Limb (tissue), 2 donors: ENCODE measurements around the gene NPDC1.

Experiments used
- DNase-seq, 2 donors: peaks; one replicate each; pipeline ENCODE4 v3.0.0-alpha.2; 2016; ENCODE audit errors: extremely low spot score in 2 of 2

NPDC1 gene, protein sequence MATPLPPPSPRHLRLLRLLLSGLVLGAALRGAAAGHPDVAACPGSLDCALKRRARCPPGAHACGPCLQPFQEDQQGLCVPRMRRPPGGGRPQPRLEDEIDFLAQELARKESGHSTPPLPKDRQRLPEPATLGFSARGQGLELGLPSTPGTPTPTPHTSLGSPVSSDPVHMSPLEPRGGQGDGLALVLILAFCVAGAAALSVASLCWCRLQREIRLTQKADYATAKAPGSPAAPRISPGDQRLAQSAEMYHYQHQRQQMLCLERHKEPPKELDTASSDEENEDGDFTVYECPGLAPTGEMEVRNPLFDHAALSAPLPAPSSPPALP

DNA sequence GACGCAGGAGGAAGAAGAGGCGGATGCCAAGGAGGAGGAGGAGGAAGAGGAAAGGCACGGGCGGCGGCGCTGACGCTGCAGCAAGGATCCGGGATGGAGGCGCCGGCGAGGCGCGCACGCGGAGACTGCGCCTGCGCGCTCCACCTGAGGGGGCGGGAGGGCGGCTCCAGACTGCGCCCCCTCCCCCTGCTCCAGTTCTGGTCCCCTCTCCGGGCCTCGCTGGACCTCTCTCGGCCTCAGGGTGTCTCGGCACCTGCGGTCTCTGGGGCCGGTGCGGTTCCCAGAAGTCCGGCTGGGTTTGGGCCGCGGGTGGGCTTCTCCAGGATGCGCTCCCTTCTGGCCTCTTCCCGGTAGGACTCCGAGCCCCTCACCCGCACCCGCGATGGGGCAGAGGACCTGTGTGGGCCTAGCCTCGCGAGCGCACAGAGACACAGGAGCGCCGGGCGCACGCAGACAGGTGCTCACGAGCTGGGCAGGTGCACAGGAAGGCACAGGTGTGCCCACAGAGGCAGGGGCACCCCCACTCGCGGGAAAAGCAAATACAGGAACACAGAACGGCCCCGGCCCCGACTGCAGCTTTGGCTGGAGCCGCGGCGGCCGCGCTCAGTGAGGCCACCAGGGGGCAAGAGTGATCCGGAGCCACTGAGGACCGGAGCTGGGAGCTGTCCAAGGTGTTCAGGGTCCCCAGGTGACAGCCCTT is at the start of gene NPDC1:
NPDC1 (minus strand) TSS at position 90 of the 700 bp plus-strand sequence. CDS start 188 bp downstream, outside the sequence.
- peak; percentile 64 to 90 for DNase-seq

DNA sequence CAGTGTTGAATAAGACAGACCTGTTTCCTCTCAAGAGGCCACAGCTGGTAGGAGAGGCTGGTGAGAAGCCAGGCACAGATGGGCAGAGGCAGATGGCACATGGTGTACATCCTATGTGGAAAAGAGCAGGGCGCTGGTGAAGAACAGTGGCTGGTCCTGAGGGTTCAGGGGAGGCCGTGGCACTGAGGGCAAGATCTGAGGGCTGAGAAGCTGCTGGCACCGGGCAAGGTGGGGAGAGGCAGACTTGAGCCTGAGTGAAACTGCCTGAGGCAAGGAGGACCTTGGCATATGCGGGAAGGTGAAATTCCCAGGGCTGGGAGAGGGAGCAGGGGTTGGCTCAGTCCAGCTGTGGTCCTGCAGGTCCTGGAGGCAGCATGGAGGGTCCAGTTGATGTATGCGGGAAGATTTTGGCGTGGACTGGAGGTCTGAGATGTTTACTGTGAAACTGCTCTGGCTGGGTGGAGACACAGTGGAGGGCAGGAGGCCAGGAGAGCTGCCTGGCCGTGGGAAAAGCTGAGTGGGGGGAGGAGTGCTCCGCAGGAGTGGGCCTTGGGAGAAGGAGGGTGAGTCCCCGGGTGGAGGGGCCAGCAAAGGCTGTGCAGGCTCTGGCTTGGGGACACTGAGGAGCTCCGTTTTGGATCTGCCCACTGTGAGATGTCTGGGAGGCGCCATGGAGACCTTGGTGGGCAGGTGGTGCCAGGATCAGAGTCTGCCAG is 43.4 kb upstream of the NPDC1 start:
- DNase-seq: no peak

DNA sequence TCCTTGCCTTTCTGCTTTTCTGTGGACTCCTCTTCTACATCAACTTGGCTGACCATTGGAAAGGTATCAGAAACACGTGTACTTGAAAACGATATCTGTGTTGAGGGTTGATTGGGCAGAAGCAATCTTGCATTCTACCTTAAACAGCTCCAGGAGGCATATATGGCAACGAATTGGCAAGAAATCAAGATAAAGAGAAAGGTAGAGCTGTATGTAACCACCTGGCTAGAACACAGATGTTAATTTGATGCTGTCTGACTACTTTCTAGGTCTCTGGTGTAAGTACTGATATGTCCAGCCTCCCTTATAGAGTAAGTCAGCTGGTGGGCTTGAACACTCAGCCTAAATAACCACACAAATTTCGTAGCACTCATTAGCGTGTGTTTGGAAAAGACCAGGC is 42.1 kb upstream of the NPDC1 start:
- DNase-seq: no peak

DNA sequence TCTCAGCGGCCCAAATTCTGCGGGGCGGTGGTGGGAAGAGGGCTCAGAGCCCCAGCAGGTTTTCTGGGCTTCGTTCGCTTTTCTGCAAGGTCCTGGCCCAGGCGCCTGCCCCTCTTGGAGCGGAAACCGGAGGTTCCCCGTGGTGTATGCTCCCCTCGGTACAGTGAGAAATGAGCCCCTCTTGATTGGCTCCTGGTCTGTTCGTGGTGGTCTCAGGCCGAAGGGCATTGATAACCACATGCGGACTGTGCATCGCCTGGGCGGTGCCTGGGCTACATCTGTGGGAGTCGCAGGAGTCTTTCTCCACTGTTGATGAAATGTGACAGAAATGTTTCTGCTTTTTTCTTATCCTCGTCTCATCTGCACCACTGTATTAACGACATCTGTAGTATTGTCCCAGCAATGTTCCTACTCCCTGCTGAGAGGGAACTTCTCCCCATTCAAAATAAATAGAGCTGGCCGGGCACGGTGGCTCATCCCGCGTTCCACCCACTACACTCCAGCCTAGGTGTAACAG is 41.5 kb upstream of the NPDC1 start:
- no peak for DNase-seq

DNA sequence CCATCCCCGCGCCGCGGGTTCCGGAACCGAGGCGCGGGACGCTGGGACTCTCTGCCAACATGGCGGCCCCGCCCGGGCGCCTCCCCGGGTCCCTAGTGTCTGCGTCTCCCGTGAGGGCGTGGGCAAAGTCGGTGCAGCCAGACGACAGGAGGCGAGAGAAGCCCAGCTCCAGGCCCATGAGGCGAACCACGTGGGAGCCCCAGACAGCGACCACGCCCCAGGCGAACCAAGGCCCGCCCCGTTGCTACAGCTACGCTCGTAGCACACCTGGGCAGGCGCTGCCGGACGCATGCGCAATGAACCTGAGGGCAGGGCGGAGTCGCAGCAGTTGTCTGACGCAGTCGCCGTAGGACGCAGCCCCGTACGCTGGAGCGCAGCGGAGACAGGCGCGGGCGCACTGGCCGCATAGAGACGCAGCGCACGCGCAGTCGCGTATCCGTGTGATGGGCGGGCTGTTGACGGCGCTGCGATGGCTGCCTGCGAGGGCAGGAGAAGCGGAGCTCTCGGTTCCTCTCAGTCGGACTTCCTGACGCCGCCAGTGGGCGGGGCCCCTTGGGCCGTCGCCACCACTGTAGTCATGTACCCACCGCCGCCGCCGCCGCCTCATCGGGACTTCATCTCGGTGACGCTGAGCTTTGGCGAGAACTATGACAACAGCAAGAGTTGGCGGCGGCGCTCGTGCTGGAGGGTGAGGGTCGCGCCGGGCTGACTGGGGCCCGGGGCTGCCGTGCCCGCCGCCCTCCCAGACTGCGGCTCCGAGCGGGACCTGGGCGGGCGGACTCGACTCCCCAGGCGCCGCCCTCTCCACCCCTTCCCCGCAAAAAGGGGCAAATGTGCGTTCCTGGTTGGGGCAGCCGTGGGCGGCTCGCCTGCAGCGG is 40.8 kb upstream of the NPDC1 start, which contains the start of gene MAN1B1:
MAN1B1 (plus strand) TSS at position 455 of the 878 bp plus-strand sequence; CDS start at position 470, 15 bp downstream.
- peak; percentile 97 to 98 for DNase-seq

DNA sequence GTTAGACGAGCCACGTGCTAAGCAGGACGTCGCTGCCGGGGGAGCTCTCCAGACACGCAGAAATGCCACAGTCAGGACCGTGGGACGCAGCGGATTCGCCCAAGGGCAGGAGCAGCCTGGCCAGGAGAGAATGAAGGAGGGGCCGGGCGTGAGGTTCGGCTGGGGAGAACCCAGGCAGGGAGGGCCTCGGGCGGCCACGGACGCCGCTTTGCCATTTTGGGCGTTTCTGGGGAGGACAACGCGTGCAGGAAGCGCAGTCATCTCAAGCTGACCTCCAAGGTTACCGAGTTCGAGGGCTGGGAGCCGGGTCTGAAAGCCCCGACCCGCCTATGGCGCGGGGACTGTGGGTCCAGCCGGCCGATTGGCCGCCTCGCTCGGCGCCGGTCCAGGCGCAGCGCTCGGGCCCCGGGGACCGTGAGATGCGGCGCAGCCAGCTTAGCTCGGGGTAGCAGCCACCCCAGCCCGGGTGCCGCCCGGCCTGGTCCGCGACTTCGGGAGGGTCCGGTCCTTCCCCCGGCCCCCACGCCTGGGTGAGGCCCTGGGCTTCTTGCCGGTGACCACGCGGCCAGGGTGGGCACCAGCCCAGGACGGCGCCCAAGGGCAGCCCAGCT is 40.0 kb upstream of the NPDC1 start:
- DNase-seq: peak in 1 of 2 donors; percentile 56

DNA sequence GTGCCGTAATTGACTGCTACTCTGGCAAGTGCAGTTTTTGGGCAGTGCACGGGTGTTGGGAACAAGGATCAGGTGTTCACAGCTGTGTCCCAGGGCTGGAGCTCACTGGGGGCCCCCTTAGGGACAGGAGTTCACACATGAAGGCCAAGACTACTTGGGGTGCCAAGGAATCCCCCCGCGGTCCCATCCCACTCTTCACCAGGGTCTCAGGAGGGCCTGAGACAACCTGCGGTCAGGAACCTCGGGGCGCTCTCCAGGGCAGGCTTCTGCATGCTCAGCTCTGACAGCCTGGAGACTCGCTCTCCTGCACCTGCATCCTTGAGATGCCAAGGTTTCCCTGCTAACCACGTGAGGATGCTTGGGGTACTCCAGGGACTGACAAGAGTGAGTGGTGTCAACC is 38.5 kb upstream of the NPDC1 start:
- no peak for DNase-seq

DNA sequence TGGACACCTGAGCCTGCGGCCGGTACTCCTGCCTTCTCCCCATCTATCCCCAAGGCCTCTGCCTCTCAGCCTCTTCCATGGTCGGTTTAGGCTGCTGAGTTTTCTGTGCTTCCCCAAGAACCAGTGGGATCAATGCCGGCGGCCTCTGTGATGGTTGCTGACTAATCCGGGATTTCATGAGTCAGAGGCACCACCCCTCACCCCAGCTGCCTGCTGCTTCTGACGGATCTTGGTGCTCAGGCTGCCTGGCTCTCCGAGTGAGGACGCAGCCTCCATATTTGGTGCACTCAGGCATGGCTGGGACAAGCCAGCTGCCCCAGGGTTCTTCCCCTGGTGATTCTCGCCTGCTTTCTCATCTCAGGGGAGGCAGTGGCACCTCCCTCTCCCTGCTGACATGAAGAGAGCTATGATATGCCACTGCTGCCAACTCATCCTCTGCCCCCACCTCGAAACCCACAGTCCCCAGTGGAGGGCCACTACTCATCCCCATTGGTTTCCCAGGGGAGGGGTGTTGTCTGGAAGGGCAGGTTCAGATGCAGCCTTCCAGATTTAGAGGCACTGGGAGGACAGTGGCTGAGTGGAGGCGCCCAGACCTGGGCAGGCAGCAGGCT is 37.5 kb upstream of the NPDC1 start:
- DNase-seq: no peak

DNA sequence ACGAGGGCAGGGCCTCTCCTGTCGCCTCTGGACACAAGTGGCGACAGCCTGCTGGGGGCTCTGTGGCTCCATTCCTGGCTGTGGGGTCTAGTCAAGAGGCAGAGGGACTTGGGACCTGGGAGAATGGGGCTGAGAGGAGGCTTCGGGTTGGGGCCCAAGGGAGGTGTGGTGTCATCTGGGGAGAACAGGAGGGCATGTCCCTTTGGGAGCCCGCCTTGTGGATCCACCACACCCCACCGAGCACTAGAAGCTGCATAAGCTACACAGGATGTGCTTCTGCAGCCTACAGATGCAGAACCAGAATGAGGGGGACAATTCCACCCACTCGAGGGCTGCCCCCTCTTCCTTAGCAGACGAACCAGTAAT is 36.9 kb upstream of the NPDC1 start:
- DNase-seq: no peak

DNA sequence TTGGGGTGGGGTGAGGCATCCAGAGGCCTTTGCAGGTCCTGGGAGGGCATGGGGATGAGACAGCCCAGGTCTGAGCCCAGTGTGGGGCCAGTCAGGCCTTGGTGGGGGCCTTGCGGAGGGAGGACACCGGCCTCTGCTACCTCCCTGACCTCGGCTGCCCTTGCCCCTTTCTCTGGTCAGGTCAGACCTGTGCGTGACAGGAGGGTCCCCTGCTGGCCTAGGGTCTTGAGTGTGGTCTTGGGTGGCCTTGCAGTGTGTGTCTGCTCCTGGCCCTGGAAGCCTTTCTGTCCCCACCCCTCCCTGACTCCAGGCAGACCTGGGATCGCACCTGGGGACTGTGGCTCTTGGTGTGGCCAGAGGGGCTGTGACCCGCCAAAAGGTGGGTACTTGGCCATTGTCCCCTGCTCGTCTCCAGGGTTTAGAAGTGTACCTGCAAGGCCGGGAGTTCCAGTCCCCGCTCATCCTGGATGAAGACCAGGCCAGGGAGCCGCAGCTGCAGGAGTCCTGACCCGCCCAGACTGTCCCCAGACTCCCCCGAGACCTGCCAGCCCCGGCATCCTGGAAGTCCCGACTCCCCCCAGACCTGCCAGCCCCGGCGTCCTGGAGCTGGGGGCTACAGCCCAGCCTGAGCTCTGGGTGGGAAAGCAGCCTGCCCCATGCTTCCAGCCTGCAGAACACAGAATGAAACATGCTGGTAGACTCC is 36.4 kb upstream of the NPDC1 start:
- DNase-seq: no peak

DNA sequence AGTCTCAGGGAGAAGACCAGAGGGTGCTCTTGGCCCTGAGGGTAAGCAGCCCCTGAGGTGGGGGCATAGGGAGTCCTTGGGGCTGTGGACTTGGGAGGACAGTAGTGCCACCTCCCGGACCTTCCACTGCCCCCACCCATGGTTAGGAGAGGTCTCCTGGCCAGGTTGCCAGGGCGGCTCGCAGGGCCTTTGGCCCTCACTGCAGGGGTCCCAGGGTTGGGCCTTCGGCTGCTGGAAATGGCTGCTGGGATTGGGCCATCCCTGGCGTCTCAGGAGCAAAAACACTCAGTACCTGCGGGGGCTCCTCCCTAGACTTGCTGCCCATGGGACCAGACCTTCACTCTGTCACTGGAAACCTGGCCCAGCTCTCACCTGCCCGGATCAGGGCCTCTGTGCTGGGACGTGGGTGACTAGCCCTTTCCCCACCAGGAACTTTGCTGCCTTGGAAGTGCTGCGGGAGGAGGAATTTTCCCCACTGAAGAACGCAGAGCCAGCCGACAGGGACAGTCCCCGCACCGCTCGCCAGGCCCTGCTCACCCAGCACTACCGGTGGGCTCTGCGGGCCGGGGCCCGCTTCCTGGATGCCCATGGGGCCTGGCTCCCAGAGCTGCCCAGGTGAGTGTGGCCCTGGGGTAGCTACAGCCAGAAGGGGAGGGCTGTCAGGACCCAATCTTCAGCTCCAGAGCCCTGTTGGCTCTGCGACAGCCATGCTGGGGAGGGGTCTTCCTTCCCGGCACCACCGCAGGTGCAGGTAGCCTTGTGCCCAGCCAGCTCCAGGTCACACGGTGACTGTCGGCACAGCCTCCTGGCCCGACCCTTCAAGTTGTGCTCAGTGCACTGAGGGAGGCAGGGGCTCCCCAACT is 34.5 kb upstream of the NPDC1 start:
- DNase-seq: no peak

DNA sequence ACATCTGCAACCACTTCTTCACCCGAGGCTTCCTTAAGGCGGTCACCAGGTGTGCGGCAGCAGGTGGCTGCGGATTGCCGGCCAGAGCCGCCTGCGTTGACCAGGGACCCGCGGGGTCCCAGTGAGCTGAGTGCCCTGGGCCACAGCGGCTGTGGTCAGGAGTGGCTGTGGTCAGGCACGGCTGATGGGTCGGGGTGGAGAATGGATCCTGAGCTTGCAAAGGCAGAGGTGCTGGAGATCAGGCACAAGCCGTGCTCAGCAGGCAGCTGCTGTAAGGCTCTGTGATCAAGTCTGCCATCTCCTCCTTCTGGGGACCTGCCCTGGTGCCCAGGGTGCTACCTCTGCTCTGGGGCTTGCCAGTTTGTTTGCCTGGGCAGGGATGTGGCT is 33.4 kb upstream of the NPDC1 start:
- DNase-seq: no peak

DNA sequence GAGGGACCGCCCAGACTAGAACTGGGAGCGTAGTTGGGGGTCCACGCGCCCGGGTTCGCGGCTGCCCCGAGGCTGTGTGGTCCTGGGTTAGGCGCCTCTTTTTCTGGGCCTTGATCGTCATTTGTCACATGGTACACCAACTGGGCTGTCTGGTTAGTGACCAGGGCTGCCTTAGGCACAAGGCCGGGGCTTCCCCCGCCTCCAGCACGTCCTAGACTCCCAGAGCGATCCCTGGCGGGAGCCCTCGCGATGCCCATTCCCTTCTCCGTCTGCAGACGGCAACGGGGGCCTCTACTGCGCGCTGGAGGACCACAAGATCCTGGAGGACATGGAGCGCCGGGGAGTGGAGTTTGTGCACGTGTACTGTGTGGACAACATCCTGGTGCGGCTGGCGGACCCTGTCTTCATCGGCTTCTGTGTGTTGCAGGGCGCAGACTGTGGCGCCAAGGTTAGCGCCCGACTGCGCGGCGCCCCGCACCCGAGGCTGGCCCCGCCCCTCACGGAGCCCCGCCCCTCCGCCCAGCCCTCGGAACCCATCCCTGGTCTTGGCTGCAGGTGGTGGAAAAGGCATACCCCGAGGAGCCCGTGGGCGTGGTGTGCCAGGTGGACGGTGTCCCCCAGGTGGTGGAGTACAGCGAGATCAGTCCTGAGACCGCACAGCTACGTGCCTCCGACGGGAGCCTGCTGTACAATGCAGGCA is 32.9 kb upstream of the NPDC1 start:
- DNase-seq: no peak

DNA sequence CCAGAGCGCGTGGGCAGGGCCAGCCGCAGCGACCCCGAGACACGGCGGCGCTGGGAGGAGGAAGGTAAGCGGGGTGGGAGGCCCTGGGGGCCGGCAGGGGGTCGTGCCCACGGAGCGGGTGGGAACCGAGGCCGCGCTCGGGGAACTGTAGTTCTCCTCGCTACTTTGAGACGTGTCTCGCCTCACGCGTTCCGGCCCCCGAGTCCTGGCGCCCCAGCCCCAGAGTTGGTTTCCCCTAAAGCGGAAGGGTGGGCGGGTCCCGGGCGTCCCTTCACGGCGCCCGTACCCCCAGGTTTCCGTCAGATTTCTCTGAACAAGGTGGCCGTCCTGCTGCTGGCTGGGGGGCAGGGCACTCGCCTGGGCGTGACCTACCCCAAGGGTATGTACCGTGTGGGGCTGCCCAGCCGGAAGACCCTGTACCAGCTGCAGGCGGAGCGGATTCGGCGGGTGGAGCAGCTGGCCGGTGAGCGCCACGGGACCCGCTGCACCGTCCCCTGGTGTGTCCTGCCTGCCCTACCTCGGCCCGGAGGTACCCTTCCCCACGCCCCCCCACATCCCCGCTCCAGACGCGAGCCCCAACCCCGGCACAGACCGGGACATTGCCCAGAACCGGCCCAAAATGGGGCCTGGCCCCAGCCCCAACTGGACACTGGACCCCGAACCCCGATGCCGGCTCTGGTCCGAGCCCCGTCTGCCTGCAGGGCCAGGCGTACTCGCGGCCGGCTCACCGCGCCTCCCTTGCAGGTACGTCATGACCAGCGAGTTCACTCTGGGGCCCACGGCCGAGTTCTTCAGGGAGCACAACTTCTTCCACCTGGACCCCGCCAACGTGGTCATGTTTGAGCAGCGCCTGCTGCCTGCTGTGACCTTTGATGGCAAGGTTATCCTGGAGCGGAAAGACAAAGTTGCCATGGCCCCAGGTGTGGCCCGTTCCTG is 32.0 kb upstream of the NPDC1 start:
- DNase-seq: peak in 1 of 2 donors; percentile 42

DNA sequence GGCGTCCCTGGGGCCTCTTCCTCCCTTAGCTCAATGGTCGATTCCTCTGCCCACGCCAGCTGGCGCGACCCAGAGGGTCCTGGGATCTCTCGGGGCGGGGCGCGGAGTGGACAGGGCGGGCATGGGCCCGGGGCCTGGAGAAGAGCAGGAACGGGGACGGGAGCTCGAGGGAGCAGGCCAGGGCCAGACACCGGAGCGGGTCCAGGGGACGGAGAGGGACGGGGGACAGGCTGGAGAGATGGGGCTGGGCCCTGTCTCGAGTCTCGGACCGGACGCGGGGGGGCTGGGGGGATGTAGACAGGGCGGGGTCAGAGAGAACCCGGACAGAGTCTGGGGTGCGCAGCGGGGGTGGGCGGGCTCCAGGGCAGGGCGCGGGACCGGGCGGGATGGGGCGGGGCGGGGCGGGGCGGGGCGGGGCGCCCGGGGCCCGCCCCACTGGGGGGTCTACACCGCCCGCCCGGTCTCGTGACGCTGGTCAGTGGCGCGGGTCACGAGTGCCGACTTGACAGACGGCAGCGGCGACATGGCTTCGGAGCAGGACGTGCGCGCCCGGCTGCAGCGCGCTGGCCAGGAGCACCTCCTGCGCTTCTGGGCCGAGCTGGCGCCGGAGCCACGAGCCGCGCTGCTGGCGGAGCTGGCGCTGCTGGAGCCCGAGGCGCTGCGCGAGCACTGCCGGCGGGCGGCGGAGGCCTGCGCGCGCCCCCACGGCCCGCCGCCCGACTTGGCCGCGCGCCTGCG is 31.2 kb upstream of the NPDC1 start, which contains the start of gene UAP1L1:
UAP1L1 (plus strand) TSS at position 508 of the 738 bp plus-strand sequence; CDS start at position 524, 16 bp downstream.
- DNase-seq: peak in 1 of 2 donors; percentile 50

DNA sequence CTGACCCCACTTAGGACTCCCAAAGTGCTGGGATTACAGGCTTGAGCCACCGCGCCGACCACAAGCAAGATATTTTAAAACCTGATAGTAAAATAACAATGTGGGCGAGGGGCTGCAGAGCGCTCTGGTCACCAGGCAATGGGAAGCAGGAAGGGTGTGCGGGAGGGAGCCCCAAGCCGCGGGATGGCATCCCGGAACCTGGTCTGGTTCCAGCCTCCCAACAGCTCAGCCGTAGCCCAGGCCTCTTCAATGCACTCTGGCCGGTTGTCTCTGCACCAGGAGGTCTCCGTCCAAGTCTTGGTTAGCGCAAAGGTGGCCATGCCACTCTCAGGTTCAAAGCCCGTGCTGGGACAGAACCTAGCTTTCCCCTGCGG is 30.6 kb upstream of the NPDC1 start:
- DNase-seq: no peak
